ENCODE measurements around the gene HLCS.

The HLCS gene

GRCh38 chr21:36743446-36743845 lies 223.0 kb downstream of the HLCS start:
- DNase-seq (ENCODE audit: low read depth), result no peak

- DNase-seq (ENCODE audit: low read depth), result no peak
Measured at GRCh38 chr21:36743008-36743407, 223.5 kb downstream of the HLCS start.

GRCh38 chr21:36741506-36741905 lies 225.0 kb downstream of the HLCS start:
- no peak for DNase-seq (ENCODE audit: low read depth)

- DNase-seq (ENCODE audit: low read depth), result no peak
Measured at GRCh38 chr21:36738489-36739126, 227.9 kb downstream of the HLCS start.

- DNase-seq (ENCODE audit: low read depth), result no peak
Measured at GRCh38 chr21:36735724-36736320, 230.6 kb downstream of the HLCS start.

- no peak for DNase-seq (ENCODE audit: low read depth)
Measured at GRCh38 chr21:36735201-36735515, 231.3 kb downstream of the HLCS start.

- no peak for DNase-seq (ENCODE audit: low read depth)
Measured at GRCh38 chr21:36734367-36735200, 231.9 kb downstream of the HLCS start.

- DNase-seq (ENCODE audit: low read depth), result no peak
Measured at GRCh38 chr21:36733857-36734256, 232.6 kb downstream of the HLCS start.

GRCh38 chr21:36732761-36733160 lies 233.7 kb downstream of the HLCS start:
- no peak for DNase-seq (ENCODE audit: low read depth)

- no peak for DNase-seq (ENCODE audit: low read depth)
Measured at GRCh38 chr21:36732217-36732616, 234.3 kb downstream of the HLCS start.

- no peak for DNase-seq (ENCODE audit: low read depth)
Measured at GRCh38 chr21:36730291-36731281, 235.9 kb downstream of the HLCS start.

- DNase-seq (ENCODE audit: low read depth), result no peak
Measured at GRCh38 chr21:36729310-36729970, 237.0 kb downstream of the HLCS start.

GRCh38 chr21:36728371-36729111 lies 237.9 kb downstream of the HLCS start:
- DNase-seq (ENCODE audit: low read depth), result no peak

- DNase-seq (ENCODE audit: low read depth), result no peak
Measured at GRCh38 chr21:36727866-36728265, 238.6 kb downstream of the HLCS start.

GRCh38 chr21:36725793-36726386 lies 240.6 kb downstream of the HLCS start:
- DNase-seq (ENCODE audit: low read depth), result no peak

- DNase-seq (ENCODE audit: low read depth), result no peak
Measured at GRCh38 chr21:36724660-36725059, 241.8 kb downstream of the HLCS start.

- no peak for DNase-seq (ENCODE audit: low read depth)
Measured at GRCh38 chr21:36723371-36723881, 243.0 kb downstream of the HLCS start.

- DNase-seq (ENCODE audit: low read depth), result no peak
Measured at GRCh38 chr21:36722370-36723368, 243.8 kb downstream of the HLCS start.

- DNase-seq (ENCODE audit: low read depth), result no peak
Measured at GRCh38 chr21:36721817-36722216, 244.7 kb downstream of the HLCS start.
